Measurements from ENCODE around the gene IL3.

GRCh38 chr5:132096904-132097303, 36.4 kb downstream of the IL3 start:
- TF ChIP-seq CTCF (IDR thresholded peaks at IDR 0.05; ENCODE audit: low read depth, low read length, poor library complexity, severe bottlenecking) (no peak), EZH2phosphoT487 (IDR thresholded peaks at IDR 0.05; ENCODE audit: borderline replicate concordance, low read length) (no peak)
